HEK293T (cell line): ENCODE results near the gene WDR37.

Source experiments
- ARNT ChIP-seq: fragments of 450-650 bp; IDR thresholded peaks from 2 replicates; pipeline ENCODE4 v1.6.1; 2017; ENCODE audit warnings: mild to moderate bottlenecking
- BHLHE40 ChIP-seq: fragments of 450-650 bp; IDR thresholded peaks from 2 replicates; pipeline ENCODE4 v1.6.1; 2016; ENCODE audit warnings: mild to moderate bottlenecking, moderate library complexity, borderline replicate concordance
- FOXA1 ChIP-seq: fragments of 450-650 bp; IDR thresholded peaks from 2 replicates; pipeline ENCODE4 v1.6.1; 2016; ENCODE audit warnings: mild to moderate bottlenecking
- FOXK2 ChIP-seq: fragments of 450-650 bp; IDR thresholded peaks from 2 replicates; pipeline ENCODE4 v1.6.1; 2016; ENCODE audit warnings: mild to moderate bottlenecking
- FOXM1 ChIP-seq: fragments of 450-650 bp; IDR thresholded peaks from 2 replicates; pipeline ENCODE4 v1.6.1; 2017; ENCODE audit warnings: mild to moderate bottlenecking, borderline replicate concordance
- L3MBTL2 ChIP-seq: fragments of 450-650 bp; conservative IDR thresholded peaks from 2 replicates; pipeline ENCODE4 v1.6.1; 2016; ENCODE audit warnings: mild to moderate bottlenecking
- LEF1 ChIP-seq: fragments of 450-650 bp; IDR thresholded peaks from 2 replicates; pipeline ENCODE4 v1.6.1; 2017; ENCODE audit warnings: mild to moderate bottlenecking, borderline replicate concordance
- PKNOX1 ChIP-seq: fragments of 450-650 bp; IDR thresholded peaks from 2 replicates; pipeline ENCODE4 v1.6.1; 2016
- SP1 ChIP-seq: fragments of 450-650 bp; IDR thresholded peaks from 2 replicates; pipeline ENCODE4 v1.6.1; 2017
- SUZ12 ChIP-seq: fragments of 450-650 bp; IDR thresholded peaks from 2 replicates; pipeline ENCODE4 v1.6.1; 2016; ENCODE audit warnings: mild to moderate bottlenecking
- TARDBP ChIP-seq: fragments of 450-650 bp; IDR thresholded peaks from 2 replicates; pipeline ENCODE4 v1.6.1; 2016
- ZNF384 ChIP-seq: fragments of 450-650 bp; IDR thresholded peaks from 2 replicates; pipeline ENCODE4 v1.6.1; 2016

GRCh38 chr10:1114315-1114714 is 58.1 kb downstream of the WDR37 start:
- no peak for TF ChIP-seq FOXK2
- TF ChIP-seq ZNF384 = no peak
- no peak for TF ChIP-seq PKNOX1
- TF ChIP-seq FOXA1 = no peak
- no peak for TF ChIP-seq FOXM1
- TF ChIP-seq SP1 = no peak
- TF ChIP-seq ARNT = no peak
- TF ChIP-seq LEF1 = no peak
- TF ChIP-seq SUZ12 = no peak
- TF ChIP-seq BHLHE40 = no peak
- TF ChIP-seq TARDBP = no peak
- no peak for TF ChIP-seq L3MBTL2
